GM23338 (cell line): ENCODE measurements around the gene MTIF2.

ENCODE experiments used
- CREB1 ChIP-seq: fragments of 250-450 bp; sonication (Bioruptor Pico); IDR thresholded peaks from 2 replicates; pipeline ENCODE4 v1.5.0; 2020; ENCODE audit warnings: low read depth, mild to moderate bottlenecking, moderate library complexity
- CTCF ChIP-seq, 2 experiments: fragments of 200-600 bp in 1 of 2; sonication (generic) in 1 of 2; conservative IDR thresholded peaks; 2 replicates each; pipeline versions ENCODE4 v1.5.1 to v1.6.1; 2016 to 2017; ENCODE audit warnings: antibody characterized with exemption in 2 of 2, low read depth in 2 of 2, mild to moderate bottlenecking in 2 of 2, moderate library complexity in 1 of 2
- EZH2 ChIP-seq: fragments of 200-600 bp; sonication (generic); IDR thresholded peaks from one replicate; pipeline ENCODE4 v1.8.0; 2017; ENCODE audit warnings: antibody characterized with exemption, mild to moderate bottlenecking, low read depth; ENCODE audit not compliant: unreplicated experiment
- EZH2phosphoT487 ChIP-seq: fragments of 200-600 bp; sonication (generic); IDR thresholded peaks from one replicate; pipeline ENCODE4 v1.8.1; 2018; ENCODE audit warnings: antibody characterized with exemption; ENCODE audit not compliant: unreplicated experiment
- JUNB ChIP-seq: IDR thresholded peaks from one replicate; pipeline ENCODE4 v1.6.1; 2016; ENCODE audit warnings: antibody characterized with exemption; ENCODE audit not compliant: unreplicated experiment
- NANOG ChIP-seq: IDR thresholded peaks from 2 replicates; pipeline ENCODE4 v1.6.1; 2016; ENCODE audit warnings: antibody characterized with exemption, borderline replicate concordance
- POLR2AphosphoS5 ChIP-seq: IDR thresholded peaks from 2 replicates; pipeline ENCODE4 v1.6.1; 2016; ENCODE audit warnings: antibody characterized with exemption, low read depth
- REST ChIP-seq: IDR thresholded peaks from one replicate; pipeline ENCODE4 v1.6.1; 2018; ENCODE audit warnings: antibody characterized with exemption; ENCODE audit not compliant: unreplicated experiment
- ZNF114 ChIP-seq: fragments of 250-450 bp; sonication (Bioruptor Pico); IDR thresholded peaks from 2 replicates; pipeline ENCODE4 v1.5.0; 2020; ENCODE audit warnings: mild to moderate bottlenecking, moderate library complexity

GRCh38 chr2:55311444-55311870, 42.4 kb upstream of the MTIF2 start:
- TF ChIP-seq CTCF (conservative IDR thresholded peaks at IDR 0.05; ENCODE audit: low read depth in 2 of 2) (peak in 1 of 2 experiments; percentile 36; a peak in 1 of 4 replicates), JUNB (no peak), CREB1 (CRISPR knock-in tag) (no peak), POLR2AphosphoS5 (no peak), NANOG (no peak), EZH2phosphoT487 (no peak), EZH2 (no peak), REST (no peak), ZNF114 (CRISPR knock-in tag) (no peak)
